EH (cell line): ENCODE results near the gene USP2.

Source experiments
- DNase-seq: peaks from one replicate; pipeline ENCODE4 v3.0.0-alpha.2; 2015; ENCODE audit warnings: low read depth

USP2 gene

GRCh38 chr11:119363081-119363850 is 18.2 kb downstream of the USP2 start:
- no peak for DNase-seq

- DNase-seq = no peak
Observed at GRCh38 chr11:119362741-119363080, 18.8 kb downstream of the USP2 start.

GRCh38 chr11:119361941-119362725 is 19.4 kb downstream of the USP2 start:
- DNase-seq = no peak

- DNase-seq = peak; percentile 86
Observed at GRCh38 chr11:119361056-119361787, 20.3 kb downstream of the USP2 start.

GRCh38 chr11:119359365-119360214 is 21.9 kb downstream of the USP2 start:
- no peak for DNase-seq

- no peak for DNase-seq
Observed at GRCh38 chr11:119357074-119357473, 24.4 kb downstream of the USP2 start.

- peak; percentile 76 for DNase-seq
Observed at GRCh38 chr11:119356349-119357031, 25.0 kb downstream of the USP2 start.

- no peak for DNase-seq
Observed at GRCh38 chr11:119355091-119355843, 26.2 kb downstream of the USP2 start.

- DNase-seq = no peak
Observed at GRCh38 chr11:119352857-119353260, 28.6 kb downstream of the USP2 start.

- DNase-seq = no peak
Observed at GRCh38 chr11:119351232-119351631, 30.3 kb downstream of the USP2 start.

- DNase-seq = no peak
Observed at GRCh38 chr11:119350302-119350701, 31.2 kb downstream of the USP2 start.

- DNase-seq = no peak
Observed at GRCh38 chr11:119347940-119348605, 33.4 kb downstream of the USP2 start.

GRCh38 chr11:119347242-119347641 is 34.2 kb downstream of the USP2 start:
- peak; percentile 76 for DNase-seq

GRCh38 chr11:119346605-119347004 is 34.9 kb downstream of the USP2 start, which contains the start of gene MFRP:
Gene MFRP (minus strand): TSS chr11:119346705. CDS start chr11:119346513, 192 bp downstream.
- no peak for DNase-seq

- DNase-seq = no peak
Observed at GRCh38 chr11:119345685-119346084, 35.8 kb downstream of the USP2 start.

GRCh38 chr11:119344291-119345010 is 37.0 kb downstream of the USP2 start:
- DNase-seq = no peak

GRCh38 chr11:119343726-119344125 is 37.8 kb downstream of the USP2 start:
- DNase-seq = no peak

- no peak for DNase-seq
Observed at GRCh38 chr11:119342362-119343130, 38.9 kb downstream of the USP2 start.

GRCh38 chr11:119342023-119342300 is 39.5 kb downstream of the USP2 start:
- DNase-seq = no peak
